Coronary artery (tissue), 2 donors: Measurements from ENCODE around the gene EPHB1.
A peak's percentile ranks its signal among the peaks of the same experiment; 100 is the strongest.

ENCODE experiments used
- DNase-seq: peaks from one replicate; pipeline ENCODE4 v3.0.0-alpha.2; 2017; ENCODE audit warnings: low spot score
- H3K27ac ChIP-seq, 2 donors: fragments of 200-600 bp; sonication (generic); one replicate each; pipeline ENCODE4 v1.5.1; 2016 to 2019
- H3K4me3 ChIP-seq: fragments of 200-600 bp; sonication (generic); 2 replicates; pipeline ENCODE4 v1.5.1; 2016; ENCODE audit warnings: mild to moderate bottlenecking, moderate library complexity
- TF ChIP-seq, protein P1 (sequence below): fragments of 200-600 bp; sonication (generic); IDR thresholded peaks from one replicate; pipeline ENCODE4 v1.5.1; 2019; ENCODE audit warnings: antibody characterized with exemption

The EPHB1 gene

DNA sequence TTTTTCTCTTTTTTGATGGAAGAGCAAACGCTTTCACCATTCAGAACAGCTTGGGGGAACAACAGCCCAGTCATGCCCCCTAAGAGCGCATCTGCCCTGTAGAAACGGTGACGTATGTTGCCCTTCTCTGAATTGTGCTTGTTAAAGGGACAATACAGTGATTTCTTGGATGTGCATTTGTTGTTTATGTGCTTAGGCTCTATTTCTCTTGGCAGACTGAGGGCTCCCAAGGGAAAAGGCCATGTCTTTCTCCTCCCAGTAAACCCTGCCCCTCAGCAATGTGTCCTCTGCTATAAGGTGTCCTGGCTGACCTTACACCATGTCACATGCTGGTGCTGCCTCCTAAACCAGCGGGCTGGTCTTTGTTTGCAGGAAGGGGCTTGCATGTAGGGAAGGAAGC, 346.1 kb downstream of the EPHB1 start:
- no peak overlapping the region for H3K27ac ChIP-seq
- H3K4me3 ChIP-seq, result no peak overlapping the region
- TF ChIP-seq, protein P1, sequence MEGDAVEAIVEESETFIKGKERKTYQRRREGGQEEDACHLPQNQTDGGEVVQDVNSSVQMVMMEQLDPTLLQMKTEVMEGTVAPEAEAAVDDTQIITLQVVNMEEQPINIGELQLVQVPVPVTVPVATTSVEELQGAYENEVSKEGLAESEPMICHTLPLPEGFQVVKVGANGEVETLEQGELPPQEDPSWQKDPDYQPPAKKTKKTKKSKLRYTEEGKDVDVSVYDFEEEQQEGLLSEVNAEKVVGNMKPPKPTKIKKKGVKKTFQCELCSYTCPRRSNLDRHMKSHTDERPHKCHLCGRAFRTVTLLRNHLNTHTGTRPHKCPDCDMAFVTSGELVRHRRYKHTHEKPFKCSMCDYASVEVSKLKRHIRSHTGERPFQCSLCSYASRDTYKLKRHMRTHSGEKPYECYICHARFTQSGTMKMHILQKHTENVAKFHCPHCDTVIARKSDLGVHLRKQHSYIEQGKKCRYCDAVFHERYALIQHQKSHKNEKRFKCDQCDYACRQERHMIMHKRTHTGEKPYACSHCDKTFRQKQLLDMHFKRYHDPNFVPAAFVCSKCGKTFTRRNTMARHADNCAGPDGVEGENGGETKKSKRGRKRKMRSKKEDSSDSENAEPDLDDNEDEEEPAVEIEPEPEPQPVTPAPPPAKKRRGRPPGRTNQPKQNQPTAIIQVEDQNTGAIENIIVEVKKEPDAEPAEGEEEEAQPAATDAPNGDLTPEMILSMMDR, result no peak
- no peak for DNase-seq

DNA sequence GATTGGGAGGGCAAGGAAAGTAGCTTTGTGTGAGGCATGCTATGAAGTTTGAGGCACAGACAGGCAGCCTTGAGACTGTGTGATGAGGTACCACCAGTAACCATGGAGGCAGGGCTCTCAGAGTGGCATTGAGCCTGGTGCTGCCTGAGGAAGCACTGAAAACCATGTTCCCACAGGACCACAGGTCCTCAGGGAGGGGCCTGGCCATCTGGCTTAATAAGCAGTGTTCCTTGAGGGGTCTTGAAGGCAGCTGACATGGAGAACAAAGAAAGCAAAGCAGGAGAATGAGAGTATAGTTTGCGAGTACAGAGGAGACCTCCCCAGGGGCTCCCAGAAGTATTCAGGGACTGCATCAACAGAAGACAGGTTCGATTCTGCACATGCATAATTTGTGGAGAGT, 346.6 kb downstream of the EPHB1 start:
- no peak overlapping the region for H3K27ac ChIP-seq
- TF ChIP-seq, protein P1, result no peak
- no peak for DNase-seq

DNA sequence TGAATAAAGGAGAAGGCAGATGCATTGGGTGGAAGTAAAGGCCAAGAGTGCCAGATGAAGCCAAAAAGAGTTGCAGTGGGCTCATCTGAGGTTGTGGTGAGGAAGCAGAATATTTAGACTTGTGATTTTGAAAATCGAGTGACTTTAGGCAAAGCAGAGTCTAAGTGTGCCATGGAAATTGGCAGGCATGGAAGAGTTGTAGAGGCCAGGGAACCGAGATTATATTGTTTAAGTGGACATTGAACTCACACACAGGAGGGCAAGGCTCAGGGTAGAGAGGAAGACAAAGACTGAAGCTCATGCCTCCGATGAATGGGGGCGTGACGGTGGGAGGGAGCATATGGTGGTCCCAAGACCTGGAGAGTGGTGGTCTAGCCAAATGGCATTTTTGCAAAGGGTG, 347.5 kb downstream of the EPHB1 start:
- DNase-seq, result no peak
- Histone ChIP-seq H3K4me3 (no peak overlapping the region), H3K27ac (no peak overlapping the region)
- TF ChIP-seq, protein P1, result no peak

More for the DNA sequence above, 346.6 kb downstream of the EPHB1 start:
- no peak overlapping the region for H3K4me3 ChIP-seq

DNA sequence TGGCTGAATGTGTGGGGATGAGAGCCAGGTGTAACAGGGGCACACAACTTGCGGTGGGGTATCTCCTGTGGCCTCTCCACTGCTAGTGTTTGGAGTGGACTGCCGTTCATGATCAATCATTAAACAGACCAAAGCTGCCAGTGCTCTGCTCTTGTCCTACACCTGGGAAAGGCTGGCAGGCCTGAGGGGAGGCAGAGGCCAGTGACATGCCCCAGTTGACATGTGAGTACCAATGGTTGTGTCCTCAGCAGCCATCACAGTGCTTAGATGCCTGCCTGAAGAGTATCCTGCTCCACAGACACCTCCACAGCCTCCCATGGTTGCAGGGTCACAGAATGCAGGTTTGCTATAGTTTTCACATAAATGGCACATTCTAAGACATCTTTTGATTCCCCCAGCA, 348.4 kb downstream of the EPHB1 start:
- TF ChIP-seq, protein P1, result no peak
- no peak for DNase-seq
- Histone ChIP-seq H3K4me3 (no peak overlapping the region), H3K27ac (no peak overlapping the region)

DNA sequence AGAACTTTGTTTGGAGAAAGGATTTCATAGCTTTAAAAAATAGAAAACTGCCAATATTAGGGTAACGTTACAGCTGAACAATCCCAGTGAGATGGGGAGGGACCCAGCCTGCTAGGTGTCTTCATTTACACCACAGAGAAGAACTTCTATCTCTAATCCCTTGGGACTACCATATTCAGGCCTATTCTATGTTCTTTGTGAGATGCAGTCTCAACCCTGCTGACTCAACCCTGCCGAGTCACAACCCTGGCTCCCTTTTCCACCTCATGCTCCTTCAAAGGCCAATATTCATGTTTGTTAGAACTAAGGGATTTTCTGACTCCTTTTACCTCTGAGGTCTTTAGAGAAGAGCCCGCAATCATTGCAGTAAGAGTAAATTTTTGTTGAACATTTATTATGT, 350.5 kb downstream of the EPHB1 start:
- H3K27ac ChIP-seq, result no peak overlapping the region
- TF ChIP-seq, protein P1, result no peak
- H3K4me3 ChIP-seq, result no peak overlapping the region
- DNase-seq, result no peak

DNA sequence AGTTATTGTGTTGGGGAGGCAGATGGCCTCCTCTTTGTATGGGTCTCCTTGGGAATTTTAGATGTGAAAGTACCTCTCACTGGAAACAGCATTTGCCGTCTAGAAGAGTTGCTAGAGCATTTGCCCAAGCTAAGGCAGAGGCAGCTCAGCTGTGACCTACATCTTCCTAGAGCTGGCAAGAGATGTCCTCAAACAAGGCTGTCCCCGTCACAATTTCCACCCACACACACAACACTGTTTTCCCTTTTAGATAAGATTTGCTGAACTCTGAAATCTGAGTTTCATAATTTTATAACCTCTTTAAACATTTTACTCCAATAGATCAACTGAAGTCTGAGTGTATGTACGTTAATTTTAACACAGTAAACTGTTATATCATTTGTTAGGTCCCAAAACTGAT, 352.6 kb downstream of the EPHB1 start:
- TF ChIP-seq, protein P1, result no peak
- Histone ChIP-seq H3K4me3 (no peak overlapping the region), H3K27ac (peak overlapping the region in 1 of 2 donors; percentile 72)
- DNase-seq, result no peak

DNA sequence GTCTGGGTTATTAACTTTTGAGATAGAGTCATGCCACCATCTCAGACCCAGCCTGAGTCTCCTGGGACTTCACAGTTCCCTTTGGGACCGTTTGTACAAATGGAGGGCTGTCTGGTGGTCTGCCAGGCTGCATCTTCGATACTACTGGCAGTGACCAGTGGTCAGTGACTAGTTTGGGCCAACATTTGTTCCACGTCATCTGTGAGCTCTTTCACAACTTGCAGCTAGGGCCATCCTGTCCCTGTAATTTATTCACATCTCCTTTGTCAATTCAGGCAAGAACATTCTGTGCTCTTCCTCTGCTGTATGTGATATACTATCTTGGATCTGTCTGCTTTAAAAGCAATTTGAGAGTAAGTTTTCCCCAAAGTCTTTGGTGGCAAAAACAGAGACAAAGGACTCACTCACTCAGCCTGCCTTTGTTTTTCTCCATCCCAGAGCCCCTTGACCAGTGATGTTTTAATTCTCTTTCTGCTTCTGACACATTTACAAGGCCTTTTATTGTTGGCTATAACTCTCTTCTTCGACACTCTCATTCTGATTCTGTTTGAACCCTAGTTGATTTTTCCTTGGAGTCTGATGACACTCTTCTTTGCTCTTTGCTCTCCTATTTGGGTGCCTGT, 353.4 kb downstream of the EPHB1 start:
- TF ChIP-seq, protein P1, result no peak
- Histone ChIP-seq H3K4me3 (no peak overlapping the region), H3K27ac (no peak overlapping the region)
- peak; percentile 78 for DNase-seq
